ENCODE data around the gene PERP. TPM values are rescaled to one million over a fixed set of nuclear protein-coding genes. Genes with fewer than 3 reads are reported as not detected.

PERP gene
- total RNA-seq, result 96.2 and 135 TPM in 2 replicates

GRCh38 chr6:138107078-138107751 lies at the start of gene PERP:
TSS of gene PERP (minus strand) at chr6:138107419. CDS start at chr6:138107340, 79 bp downstream.

Other genes with a start within 250 kb of the PERP start
- gene TNFAIP3, start 240.2 kb downstream of the PERP start, total RNA-seq, result 4.3 and 6.3 TPM in 2 replicates
- under 0.01 TPM in 1 of 2 replicates, not detected in the other for gene ARFGEF3, start 54.5 kb upstream of the PERP start, total RNA-seq
- gene PBOV1, start 111.1 kb upstream of the PERP start, total RNA-seq, result not detected in 2 replicates